HEK293 (cell line): ENCODE results near the gene TSPO.
A peak's percentile ranks its signal among the peaks of the same experiment; 100 is the strongest.

Experiments
- CTCF ChIA-PET: fragments of 350-600 bp; formaldehyde crosslinking; extraction: SDS; loops from one replicate; lab custom pipeline; 2021; ENCODE audit warnings: antibody characterized with exemption; lab: Yijun Ruan, JAX
- POLR2A ChIA-PET: fragments of 300-600 bp; formaldehyde crosslinking; extraction: SDS; loops from one replicate; lab custom pipeline; 2020; ENCODE audit warnings: antibody characterized with exemption, inconsistent platforms; lab: Yijun Ruan, JAX
- H3K27ac ChIP-seq: fragments of 200-500 bp; sonication (Bioruptor generic); 2 replicates; pipeline ENCODE4 v1.5.1; 2014; ENCODE audit warnings: low read depth, low read length, control low read depth, inconsistent platforms; ENCODE audit errors: extremely low read depth
- H3K36me3 ChIP-seq, 2 experiments: fragments of 200-500 bp in 1 of 2; sonication (Bioruptor generic) in 1 of 2; 1 replicate in 1 of 2; 2 replicates in 1 of 2; pipeline ENCODE4 v1.5.1; 2014 to 2017; ENCODE audit warnings: inconsistent platforms in 2 of 2, low read length in 2 of 2; ENCODE audit not compliant: control insufficient read depth in 2 of 2, insufficient read depth in 1 of 2
- H3K4me1 ChIP-seq: fragments of 200-500 bp; sonication (Bioruptor generic); 2 replicates; pipeline ENCODE4 v1.5.1; 2014; ENCODE audit warnings: mild to moderate bottlenecking, low read length, inconsistent platforms; ENCODE audit not compliant: control insufficient read depth, insufficient read depth
- H3K4me3 ChIP-seq: 2 replicates; pipeline ENCODE4 v1.5.1; 2011; ENCODE audit warnings: low read depth, mild to moderate bottlenecking, control low read depth, low read length, moderate library complexity
- H3K9me3 ChIP-seq: fragments of 200-500 bp; sonication (Bioruptor generic); 2 replicates; pipeline ENCODE4 v1.5.1; 2014; ENCODE audit warnings: low read depth, low read length, inconsistent platforms; ENCODE audit not compliant: control insufficient read depth, insufficient read depth
- GLIS1 ChIP-seq: fragments of 450-650 bp; formaldehyde crosslinking; IDR thresholded peaks from 2 replicates; pipeline ENCODE4 v1.5.1; 2016; ENCODE audit warnings: missing biosample characterization, missing genetic modification characterization
- GLIS2 ChIP-seq: fragments of 450-650 bp; formaldehyde crosslinking; IDR thresholded peaks from 2 replicates; pipeline ENCODE4 v1.5.1; 2016; ENCODE audit warnings: missing biosample characterization, missing genetic modification characterization
- HOXC10 ChIP-seq: sonication (generic); formaldehyde crosslinking; IDR thresholded peaks from 2 replicates; pipeline ENCODE4 v1.8.1; 2023; ENCODE audit warnings: mild to moderate bottlenecking, missing genetic modification reagents
- HOXD13 ChIP-seq: sonication (generic); formaldehyde crosslinking; IDR thresholded peaks from 2 replicates; pipeline ENCODE4 v1.8.0; 2022; ENCODE audit warnings: missing genetic modification reagents, borderline replicate concordance
- IKZF3 ChIP-seq: fragments of 450-650 bp; IDR thresholded peaks from 2 replicates; pipeline ENCODE4 v1.5.0; 2018; ENCODE audit warnings: missing biosample characterization, mild to moderate bottlenecking, missing genetic modification characterization, moderate library complexity
- KLF1 ChIP-seq: fragments of 450-650 bp; formaldehyde crosslinking; IDR thresholded peaks from 2 replicates; pipeline ENCODE4 v1.5.1; 2016; ENCODE audit warnings: missing biosample characterization, missing genetic modification characterization
- SETDB1 ChIP-seq: IDR thresholded peaks from one replicate; pipeline ENCODE4 v1.6.1; 2017; ENCODE audit warnings: mild to moderate bottlenecking, low read length, moderate library complexity, mixed read lengths; ENCODE audit not compliant: insufficient read length
- ZBTB1 ChIP-seq: fragments of 450-650 bp; formaldehyde crosslinking; IDR thresholded peaks from 2 replicates; pipeline ENCODE4 v1.5.1; 2016; ENCODE audit warnings: missing biosample characterization, missing genetic modification characterization
- ZBTB7A ChIP-seq: fragments of 450-650 bp; formaldehyde crosslinking; IDR thresholded peaks from 2 replicates; pipeline ENCODE4 v1.5.1; 2016; ENCODE audit warnings: low read depth, missing biosample characterization, missing genetic modification characterization
- ZIC2 ChIP-seq: fragments of 450-650 bp; formaldehyde crosslinking; IDR thresholded peaks from 2 replicates; pipeline ENCODE4 v1.5.1; 2016; ENCODE audit warnings: missing biosample characterization, missing genetic modification characterization
- ZNF114 ChIP-seq: fragments of 450-650 bp; formaldehyde crosslinking; IDR thresholded peaks from 2 replicates; pipeline ENCODE4 v1.5.0; 2017; ENCODE audit warnings: missing biosample characterization, missing genetic modification characterization
- ZNF529 ChIP-seq: fragments of 450-650 bp; formaldehyde crosslinking; IDR thresholded peaks from 2 replicates; pipeline ENCODE4 v1.5.1; 2017; ENCODE audit warnings: missing genetic modification characterization, missing biosample characterization; ENCODE audit not compliant: insufficient replicate concordance
- ZNF654 ChIP-seq: fragments of 450-650 bp; formaldehyde crosslinking; IDR thresholded peaks from 2 replicates; pipeline ENCODE4 v1.5.1; 2016; ENCODE audit warnings: low read depth, missing biosample characterization, missing genetic modification characterization
- ZNF792 ChIP-seq: fragments of 450-650 bp; formaldehyde crosslinking; IDR thresholded peaks from 2 replicates; pipeline ENCODE4 v1.5.1; 2016; ENCODE audit warnings: missing biosample characterization, missing genetic modification characterization
- ZSCAN16 ChIP-seq: fragments of 450-650 bp; formaldehyde crosslinking; IDR thresholded peaks from 2 replicates; pipeline ENCODE4 v1.5.1; 2016; ENCODE audit warnings: missing biosample characterization, missing genetic modification characterization
- TF ChIP-seq, protein P1 (sequence below): fragments of 450-650 bp; formaldehyde crosslinking; IDR thresholded peaks from 2 replicates; pipeline ENCODE4 v1.5.1; 2017; ENCODE audit warnings: missing biosample characterization, missing genetic modification characterization
- TF ChIP-seq, protein P2 (sequence below): fragments of 450-650 bp; formaldehyde crosslinking; IDR thresholded peaks from 2 replicates; pipeline ENCODE4 v1.5.1; 2016; ENCODE audit warnings: missing biosample characterization, missing genetic modification characterization
- TF ChIP-seq, protein P3 (sequence below): fragments of 450-650 bp; formaldehyde crosslinking; IDR thresholded peaks from 2 replicates; pipeline ENCODE4 v1.5.1; 2016; ENCODE audit warnings: missing biosample characterization, missing genetic modification characterization
- TF ChIP-seq, protein P4 (sequence below): fragments of 450-650 bp; formaldehyde crosslinking; optimal IDR thresholded peaks from 2 replicates; pipeline ENCODE3; 2016; ENCODE audit warnings: missing biosample characterization, mild to moderate bottlenecking, missing genetic modification characterization
- TF ChIP-seq, protein P5 (sequence below): fragments of 450-650 bp; formaldehyde crosslinking; IDR thresholded peaks from 2 replicates; pipeline ENCODE4 v1.5.1; 2016; ENCODE audit warnings: missing biosample characterization, missing genetic modification characterization
- TF ChIP-seq, protein P6 (sequence below): fragments of 450-650 bp; IDR thresholded peaks from 2 replicates; pipeline ENCODE4 v1.5.1; 2018; ENCODE audit warnings: missing biosample characterization, missing genetic modification characterization
- TF ChIP-seq, protein P7 (sequence below): fragments of 450-650 bp; formaldehyde crosslinking; IDR thresholded peaks from 2 replicates; pipeline ENCODE4 v1.5.1; 2016; ENCODE audit warnings: missing biosample characterization, missing genetic modification characterization
- TF ChIP-seq, protein P8 (sequence below): fragments of 450-650 bp; formaldehyde crosslinking; IDR thresholded peaks from 2 replicates; pipeline ENCODE4 v1.5.1; 2016; ENCODE audit warnings: missing biosample characterization, missing genetic modification characterization

Gene TSPO

DNA sequence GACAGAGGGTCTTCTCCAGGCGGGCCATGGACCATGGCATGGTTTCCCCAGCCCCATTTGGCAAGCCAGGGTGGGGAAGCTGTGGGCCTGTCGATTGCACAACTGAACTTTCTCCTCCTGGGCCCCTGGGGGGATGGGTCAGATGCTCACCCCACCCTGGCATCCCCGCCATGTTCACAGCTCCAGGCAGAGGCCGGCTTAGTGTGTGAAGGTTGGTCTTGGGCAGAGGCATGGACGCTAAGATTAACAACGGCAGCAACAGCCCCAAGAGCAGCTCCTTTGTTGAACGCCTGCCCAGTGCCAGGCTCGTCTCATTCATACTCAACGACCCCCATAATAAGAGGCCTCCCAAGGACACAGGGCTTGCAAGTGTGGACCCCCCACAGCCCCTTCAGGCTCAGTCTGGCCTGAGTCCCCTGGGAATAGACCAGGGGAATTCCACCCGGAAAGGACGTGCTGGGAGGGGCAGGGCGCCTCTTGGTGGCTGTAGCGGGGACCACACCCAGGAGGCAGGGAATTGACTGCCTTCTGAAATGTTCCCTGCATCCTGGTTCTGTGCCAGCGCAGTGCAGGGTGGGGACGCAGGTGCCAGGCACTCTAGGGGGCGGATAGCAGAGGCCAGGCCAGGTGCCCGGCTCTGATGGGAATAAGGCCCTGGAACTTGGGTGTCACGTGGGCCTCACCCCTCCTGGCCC lies 8.3 kb downstream of the TSPO start:
- no peaks in the 10 kb centered on the region for H3K9me3 ChIP-seq
- CTCF ChIA-PET, result interaction anchor here (0.6 to 0.9 kb wide), 4 partner anchors 12 to 422 kb away, joined by 3 to 4 read pairs (median 4); no protein-coding TSS in a partner anchor
- TF ChIP-seq, protein P1, sequence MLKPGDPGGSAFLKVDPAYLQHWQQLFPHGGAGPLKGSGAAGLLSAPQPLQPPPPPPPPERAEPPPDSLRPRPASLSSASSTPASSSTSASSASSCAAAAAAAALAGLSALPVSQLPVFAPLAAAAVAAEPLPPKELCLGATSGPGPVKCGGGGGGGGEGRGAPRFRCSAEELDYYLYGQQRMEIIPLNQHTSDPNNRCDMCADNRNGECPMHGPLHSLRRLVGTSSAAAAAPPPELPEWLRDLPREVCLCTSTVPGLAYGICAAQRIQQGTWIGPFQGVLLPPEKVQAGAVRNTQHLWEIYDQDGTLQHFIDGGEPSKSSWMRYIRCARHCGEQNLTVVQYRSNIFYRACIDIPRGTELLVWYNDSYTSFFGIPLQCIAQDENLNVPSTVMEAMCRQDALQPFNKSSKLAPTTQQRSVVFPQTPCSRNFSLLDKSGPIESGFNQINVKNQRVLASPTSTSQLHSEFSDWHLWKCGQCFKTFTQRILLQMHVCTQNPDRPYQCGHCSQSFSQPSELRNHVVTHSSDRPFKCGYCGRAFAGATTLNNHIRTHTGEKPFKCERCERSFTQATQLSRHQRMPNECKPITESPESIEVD (tag by site-specific recombination), result no peak
- TF ChIP-seq SETDB1 (no peak), GLIS1 (peak; percentile 95), HOXC10 (CRISPR knock-in tag) (no peak), ZIC2 (tag by site-specific recombination) (peak; percentile 30; the same call in 1 of the 2 replicates), IKZF3 (peak; percentile 67), KLF1 (tag by site-specific recombination) (peak; percentile 86), ZNF529 (tag by site-specific recombination) (no peak), ZBTB7A (tag by site-specific recombination) (no peak), GLIS2 (tag by site-specific recombination) (peak; percentile 42; the same call in 1 of the 2 replicates), ZSCAN16 (tag by site-specific recombination) (no peak), ZNF114 (tag by site-specific recombination) (no peak), HOXD13 (no peak), ZBTB1 (no peak), ZNF654 (tag by site-specific recombination) (peak; percentile 39), ZNF792 (no peak)
- TF ChIP-seq, protein P2, sequence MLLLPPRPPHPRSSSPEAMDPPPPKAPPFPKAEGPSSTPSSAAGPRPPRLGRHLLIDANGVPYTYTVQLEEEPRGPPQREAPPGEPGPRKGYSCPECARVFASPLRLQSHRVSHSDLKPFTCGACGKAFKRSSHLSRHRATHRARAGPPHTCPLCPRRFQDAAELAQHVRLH (tag by site-specific recombination), result no peak
- TF ChIP-seq, protein P3, sequence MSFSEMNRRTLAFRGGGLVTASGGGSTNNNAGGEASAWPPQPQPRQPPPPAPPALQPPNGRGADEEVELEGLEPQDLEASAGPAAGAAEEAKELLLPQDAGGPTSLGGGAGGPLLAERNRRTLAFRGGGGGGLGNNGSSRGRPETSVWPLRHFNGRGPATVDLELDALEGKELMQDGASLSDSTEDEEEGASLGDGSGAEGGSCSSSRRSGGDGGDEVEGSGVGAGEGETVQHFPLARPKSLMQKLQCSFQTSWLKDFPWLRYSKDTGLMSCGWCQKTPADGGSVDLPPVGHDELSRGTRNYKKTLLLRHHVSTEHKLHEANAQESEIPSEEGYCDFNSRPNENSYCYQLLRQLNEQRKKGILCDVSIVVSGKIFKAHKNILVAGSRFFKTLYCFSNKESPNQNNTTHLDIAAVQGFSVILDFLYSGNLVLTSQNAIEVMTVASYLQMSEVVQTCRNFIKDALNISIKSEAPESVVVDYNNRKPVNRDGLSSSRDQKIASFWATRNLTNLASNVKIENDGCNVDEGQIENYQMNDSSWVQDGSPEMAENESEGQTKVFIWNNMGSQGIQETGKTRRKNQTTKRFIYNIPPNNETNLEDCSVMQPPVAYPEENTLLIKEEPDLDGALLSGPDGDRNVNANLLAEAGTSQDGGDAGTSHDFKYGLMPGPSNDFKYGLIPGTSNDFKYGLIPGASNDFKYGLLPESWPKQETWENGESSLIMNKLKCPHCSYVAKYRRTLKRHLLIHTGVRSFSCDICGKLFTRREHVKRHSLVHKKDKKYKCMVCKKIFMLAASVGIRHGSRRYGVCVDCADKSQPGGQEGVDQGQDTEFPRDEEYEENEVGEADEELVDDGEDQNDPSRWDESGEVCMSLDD (tag by site-specific recombination), result no peak
- TF ChIP-seq, protein P4, sequence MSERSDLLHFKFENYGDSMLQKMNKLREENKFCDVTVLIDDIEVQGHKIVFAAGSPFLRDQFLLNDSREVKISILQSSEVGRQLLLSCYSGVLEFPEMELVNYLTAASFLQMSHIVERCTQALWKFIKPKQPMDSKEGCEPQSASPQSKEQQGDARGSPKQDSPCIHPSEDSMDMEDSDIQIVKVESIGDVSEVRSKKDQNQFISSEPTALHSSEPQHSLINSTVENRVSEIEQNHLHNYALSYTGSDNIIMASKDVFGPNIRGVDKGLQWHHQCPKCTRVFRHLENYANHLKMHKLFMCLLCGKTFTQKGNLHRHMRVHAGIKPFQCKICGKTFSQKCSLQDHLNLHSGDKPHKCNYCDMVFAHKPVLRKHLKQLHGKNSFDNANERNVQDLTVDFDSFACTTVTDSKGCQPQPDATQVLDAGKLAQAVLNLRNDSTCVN (tag by site-specific recombination), result no peak
- TF ChIP-seq, protein P5, sequence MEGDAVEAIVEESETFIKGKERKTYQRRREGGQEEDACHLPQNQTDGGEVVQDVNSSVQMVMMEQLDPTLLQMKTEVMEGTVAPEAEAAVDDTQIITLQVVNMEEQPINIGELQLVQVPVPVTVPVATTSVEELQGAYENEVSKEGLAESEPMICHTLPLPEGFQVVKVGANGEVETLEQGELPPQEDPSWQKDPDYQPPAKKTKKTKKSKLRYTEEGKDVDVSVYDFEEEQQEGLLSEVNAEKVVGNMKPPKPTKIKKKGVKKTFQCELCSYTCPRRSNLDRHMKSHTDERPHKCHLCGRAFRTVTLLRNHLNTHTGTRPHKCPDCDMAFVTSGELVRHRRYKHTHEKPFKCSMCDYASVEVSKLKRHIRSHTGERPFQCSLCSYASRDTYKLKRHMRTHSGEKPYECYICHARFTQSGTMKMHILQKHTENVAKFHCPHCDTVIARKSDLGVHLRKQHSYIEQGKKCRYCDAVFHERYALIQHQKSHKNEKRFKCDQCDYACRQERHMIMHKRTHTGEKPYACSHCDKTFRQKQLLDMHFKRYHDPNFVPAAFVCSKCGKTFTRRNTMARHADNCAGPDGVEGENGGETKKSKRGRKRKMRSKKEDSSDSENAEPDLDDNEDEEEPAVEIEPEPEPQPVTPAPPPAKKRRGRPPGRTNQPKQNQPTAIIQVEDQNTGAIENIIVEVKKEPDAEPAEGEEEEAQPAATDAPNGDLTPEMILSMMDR (tag by site-specific recombination), result peak; percentile 43; the same call in 1 of the 2 replicates
- TF ChIP-seq, protein P6, sequence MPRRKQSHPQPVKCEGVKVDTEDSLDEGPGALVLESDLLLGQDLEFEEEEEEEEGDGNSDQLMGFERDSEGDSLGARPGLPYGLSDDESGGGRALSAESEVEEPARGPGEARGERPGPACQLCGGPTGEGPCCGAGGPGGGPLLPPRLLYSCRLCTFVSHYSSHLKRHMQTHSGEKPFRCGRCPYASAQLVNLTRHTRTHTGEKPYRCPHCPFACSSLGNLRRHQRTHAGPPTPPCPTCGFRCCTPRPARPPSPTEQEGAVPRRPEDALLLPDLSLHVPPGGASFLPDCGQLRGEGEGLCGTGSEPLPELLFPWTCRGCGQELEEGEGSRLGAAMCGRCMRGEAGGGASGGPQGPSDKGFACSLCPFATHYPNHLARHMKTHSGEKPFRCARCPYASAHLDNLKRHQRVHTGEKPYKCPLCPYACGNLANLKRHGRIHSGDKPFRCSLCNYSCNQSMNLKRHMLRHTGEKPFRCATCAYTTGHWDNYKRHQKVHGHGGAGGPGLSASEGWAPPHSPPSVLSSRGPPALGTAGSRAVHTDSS (tag by site-specific recombination), result no peak
- TF ChIP-seq, protein P7, sequence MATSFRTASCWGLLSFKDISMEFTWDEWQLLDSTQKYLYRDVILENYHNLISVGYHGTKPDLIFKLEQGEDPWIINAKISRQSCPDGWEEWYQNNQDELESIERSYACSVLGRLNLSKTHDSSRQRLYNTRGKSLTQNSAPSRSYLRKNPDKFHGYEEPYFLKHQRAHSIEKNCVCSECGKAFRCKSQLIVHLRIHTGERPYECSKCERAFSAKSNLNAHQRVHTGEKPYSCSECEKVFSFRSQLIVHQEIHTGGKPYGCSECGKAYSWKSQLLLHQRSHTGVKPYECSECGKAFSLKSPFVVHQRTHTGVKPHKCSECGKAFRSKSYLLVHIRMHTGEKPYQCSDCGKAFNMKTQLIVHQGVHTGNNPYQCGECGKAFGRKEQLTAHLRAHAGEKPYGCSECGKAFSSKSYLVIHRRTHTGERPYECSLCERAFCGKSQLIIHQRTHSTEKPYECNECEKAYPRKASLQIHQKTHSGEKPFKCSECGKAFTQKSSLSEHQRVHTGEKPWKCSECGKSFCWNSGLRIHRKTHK, result no peak
- TF ChIP-seq, protein P8, sequence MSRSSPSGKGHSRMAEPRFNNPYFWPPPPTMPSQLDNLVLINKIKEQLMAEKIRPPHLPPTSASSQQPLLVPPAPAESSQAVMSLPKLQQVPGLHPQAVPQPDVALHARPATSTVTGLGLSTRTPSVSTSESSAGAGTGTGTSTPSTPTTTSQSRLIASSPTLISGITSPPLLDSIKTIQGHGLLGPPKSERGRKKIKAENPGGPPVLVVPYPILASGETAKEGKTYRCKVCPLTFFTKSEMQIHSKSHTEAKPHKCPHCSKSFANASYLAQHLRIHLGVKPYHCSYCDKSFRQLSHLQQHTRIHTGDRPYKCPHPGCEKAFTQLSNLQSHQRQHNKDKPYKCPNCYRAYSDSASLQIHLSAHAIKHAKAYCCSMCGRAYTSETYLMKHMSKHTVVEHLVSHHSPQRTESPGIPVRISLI (tag by site-specific recombination), result no peak

More for the DNA sequence above, 8.3 kb downstream of the TSPO start:
- Histone ChIP-seq H3K4me3 (no peak overlapping the region), H3K27ac (no peak overlapping the region), H3K36me3 (peaks cover 0 to 4% of the 10 kb centered on the region in 2 experiments; a peak in 1 of 3 replicates), H3K4me1 (no peaks in the 10 kb centered on the region)
- POLR2A ChIA-PET, result interaction anchor here (0.6 kb wide), 1 partner anchor 27 kb away, joined by 3 read pairs; the partner anchor contains the start of gene TTLL12
